Common myeloid progenitor, CD34-positive (primary cell): ENCODE data around the gene IGF1R.

Experiments used
- CTCF ChIA-PET: fragments of 350-600 bp; sonication (Branson Sonifier 250); formaldehyde crosslinking; loops from one replicate; lab custom pipeline; 2021; ENCODE audit warnings: antibody characterized with exemption; lab: Charles Lee
- POLR2A ChIA-PET: fragments of 350-600 bp; sonication (Branson Sonifier 250); formaldehyde crosslinking; loops from one replicate; lab custom pipeline; 2021; ENCODE audit warnings: antibody characterized with exemption; lab: Charles Lee
- DNase-seq, 3 donors: peaks; one replicate each; pipeline versions ENCODE4 v3.0.0 to v3.0.0-alpha.2; 2013
- H3K27ac ChIP-seq, 2 experiments: 1 replicate in 1 of 2; 2 replicates in 1 of 2; pipeline ENCODE4 v1.7.0; 2013; ENCODE audit warnings: inconsistent platforms in 2 of 2, low read length in 2 of 2, mild to moderate bottlenecking in 2 of 2, low read depth in 1 of 2, moderate library complexity in 1 of 2; ENCODE audit not compliant: severe bottlenecking in 2 of 2, insufficient read depth in 1 of 2, poor library complexity in 1 of 2
- H3K27me3 ChIP-seq, 5 experiments: replicated peaks in 2 of 5; 1 replicate in 3 of 5; 2 replicates in 2 of 5; pipeline versions ENCODE4 v1.6.1 to v1.7.0; 2013; ENCODE audit warnings: low read length in 4 of 5, mild to moderate bottlenecking in 2 of 5, moderate library complexity in 2 of 5, inconsistent platforms in 1 of 5; ENCODE audit not compliant: insufficient read depth in 5 of 5, control insufficient read depth in 4 of 5
- H3K36me3 ChIP-seq, 4 experiments: 1 replicate in 2 of 4; 2 replicates in 2 of 4; pipeline versions ENCODE4 v1.6.1 to v1.7.0; 2013; ENCODE audit warnings: low read length in 3 of 4, control low read depth in 1 of 4, mild to moderate bottlenecking in 1 of 4; ENCODE audit not compliant: control insufficient read depth in 4 of 4, insufficient read depth in 4 of 4
- H3K4me1 ChIP-seq, 4 experiments: 1 replicate in 3 of 4; 2 replicates in 1 of 4; pipeline versions ENCODE4 v1.6.1 to v1.7.1; 2013; ENCODE audit warnings: low read length in 3 of 4, mild to moderate bottlenecking in 3 of 4, control low read depth in 1 of 4, inconsistent platforms in 1 of 4, moderate library complexity in 1 of 4; ENCODE audit not compliant: control insufficient read depth in 4 of 4, insufficient read depth in 4 of 4; ENCODE audit errors: control extremely low read depth in 1 of 4
- H3K4me3 ChIP-seq, 7 experiments: 1 replicate in 4 of 7; 2 replicates in 3 of 7; pipeline versions ENCODE4 v1.5.1 to v1.7.0; 2013; ENCODE audit warnings: mild to moderate bottlenecking in 7 of 7, low read length in 6 of 7, moderate library complexity in 6 of 7, inconsistent platforms in 2 of 7, low read depth in 2 of 7, control low read depth in 1 of 7; ENCODE audit not compliant: insufficient read depth in 4 of 7, control insufficient read depth in 1 of 7; ENCODE audit errors: extremely low read depth in 1 of 7
- H3K9me3 ChIP-seq, 5 experiments: 1 replicate in 4 of 5; 2 replicates in 1 of 5; pipeline versions ENCODE4 v1.6.1 to v1.7.1; 2013; ENCODE audit warnings: low read length in 4 of 5, mild to moderate bottlenecking in 2 of 5, inconsistent platforms in 1 of 5, low read depth in 1 of 5, moderate library complexity in 1 of 5; ENCODE audit not compliant: control insufficient read depth in 4 of 5, insufficient read depth in 2 of 5; ENCODE audit errors: control extremely low read depth in 1 of 5
- WGBS: methylation state at CpG from one replicate; pipeline ENCODE4 v1.1.5; 2013; ENCODE audit not compliant: insufficient coverage; 5-methylcytosine and 5-hydroxymethylcytosine counted together

IGF1R gene

DNA sequence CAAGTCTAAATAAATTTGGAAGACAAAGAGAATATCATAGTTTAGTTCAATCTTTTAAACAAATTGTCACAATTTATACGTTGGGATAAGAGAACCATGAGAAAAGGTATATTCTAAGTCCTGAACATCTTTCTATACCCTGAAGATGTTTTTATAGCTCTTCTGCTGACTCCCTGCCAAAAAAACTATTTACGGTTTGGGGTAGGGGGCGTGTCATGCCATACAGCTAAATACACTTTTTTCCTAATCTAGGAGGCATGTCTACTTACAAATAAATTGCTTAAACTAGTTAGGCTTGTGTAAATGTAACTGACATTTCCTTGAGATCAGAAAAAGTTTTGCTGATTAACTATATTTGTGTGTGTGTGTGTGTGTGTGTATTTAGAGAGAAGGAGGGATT is 195.9 kb downstream of the IGF1R start:
- Histone ChIP-seq H3K27me3 (no peaks in the 10 kb centered on the region), H3K4me3 (no peak overlapping the region), H3K27ac (no peak overlapping the region), H3K36me3 (no peaks in the 10 kb centered on the region), H3K9me3 (no peaks in the 10 kb centered on the region), H3K4me1 (peaks cover 5 to 7% (median 6%) of the 10 kb centered on the region in 4 experiments)
- CTCF ChIA-PET, result interaction anchor here (0.7 kb wide), 1 partner anchor 11 kb away, joined by 3 read pairs; no protein-coding TSS in a partner anchor
- DNase-seq, result no peak
- WGBS, result no CpG with 5 or more reads among the region's 3 CpGs
- POLR2A ChIA-PET, result no interaction called here

DNA sequence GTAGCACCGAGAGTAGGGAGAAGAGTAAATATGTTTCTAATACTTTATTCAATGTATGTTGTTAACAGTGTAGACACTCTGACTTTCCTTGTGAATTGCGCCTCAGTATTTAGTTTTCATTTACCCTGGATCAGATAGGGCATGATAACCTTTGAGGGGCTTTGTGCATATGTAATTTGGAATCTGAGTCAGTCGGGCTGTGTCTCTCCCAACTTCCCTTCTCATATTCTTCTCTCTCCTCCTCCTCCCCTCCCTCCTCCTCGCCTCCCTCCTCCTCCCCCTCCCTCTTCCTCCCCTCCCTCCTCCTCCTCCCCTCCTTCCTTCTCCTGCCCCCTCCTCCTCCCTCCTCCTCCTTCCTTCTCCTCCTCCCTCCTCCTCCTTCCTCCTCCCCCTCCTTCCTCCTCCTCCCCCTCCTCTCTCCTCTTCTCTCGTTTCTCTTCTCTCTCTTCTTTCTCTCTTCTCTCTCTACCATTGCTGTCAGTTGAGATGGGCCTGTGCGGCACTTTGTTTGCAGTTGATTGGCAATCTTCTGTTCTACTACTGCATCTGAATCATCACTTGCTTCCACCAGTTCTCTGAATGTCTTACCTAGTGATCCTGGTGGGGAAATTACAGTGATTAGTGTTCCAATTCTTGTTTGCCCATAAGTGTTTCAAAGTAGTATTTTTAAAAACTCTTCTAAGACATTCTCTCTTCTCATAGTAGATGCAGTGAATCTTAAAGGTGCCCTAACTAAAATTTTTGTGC is 197.0 kb downstream of the IGF1R start:
- DNase-seq, result peak in 1 of 3 donors; percentile 17
- Histone ChIP-seq H3K4me1 (peaks cover 7 to 12% (median 8%) of the 10 kb centered on the region in 4 experiments), H3K9me3 (no peaks in the 10 kb centered on the region), H3K27ac (no peak overlapping the region), H3K27me3 (no peaks in the 10 kb centered on the region), H3K4me3 (no peak overlapping the region), H3K36me3 (no peaks in the 10 kb centered on the region)
- CTCF ChIA-PET, result interaction anchor here (1.3 to 2.5 kb wide), 3 partner anchors 46 to 198 kb away, joined by 4 to 9 read pairs (median 5); no protein-coding TSS in a partner anchor
- POLR2A ChIA-PET, result no interaction called here
- 29% methylated on average over 1 of the region's 6 CpGs for WGBS

GRCh38 chr15:98850961-98851572 is 202.7 kb downstream of the IGF1R start:
- peak overlapping the region in 4 of 7 experiments; percentile 73 to 91 (median 84) for H3K4me3 ChIP-seq
- no peaks in the 10 kb centered on the region for H3K27me3 ChIP-seq
- H3K27ac ChIP-seq, result no peak overlapping the region
- no peaks in the 10 kb centered on the region for H3K9me3 ChIP-seq
- H3K4me1 ChIP-seq, result peaks cover 12 to 36% (median 32%) of the 10 kb centered on the region in 4 experiments
- whole genome bisulfite sequencing, result 15% methylated on average over 15 of the region's 15 CpGs
- POLR2A ChIA-PET, result no interaction called here
- no peaks in the 10 kb centered on the region for H3K36me3 ChIP-seq
- CTCF ChIA-PET, result interaction anchor here (0.6 to 1.9 kb wide), 13 partner anchors 12 to 409 kb away, joined by 3 to 12 read pairs (median 3); no protein-coding TSS in a partner anchor
- DNase-seq, result peak; percentile 76 to 90 (median 89)

- ChIA-PET POLR2A (no interaction called here), CTCF (no interaction called here)
- H3K4me1 ChIP-seq, result peaks cover 13 to 43% (median 34%) of the 10 kb centered on the region in 4 experiments
These were observed 204.8 kb downstream of the IGF1R start for GRCh38 chr15:98853161-98853560.

DNA sequence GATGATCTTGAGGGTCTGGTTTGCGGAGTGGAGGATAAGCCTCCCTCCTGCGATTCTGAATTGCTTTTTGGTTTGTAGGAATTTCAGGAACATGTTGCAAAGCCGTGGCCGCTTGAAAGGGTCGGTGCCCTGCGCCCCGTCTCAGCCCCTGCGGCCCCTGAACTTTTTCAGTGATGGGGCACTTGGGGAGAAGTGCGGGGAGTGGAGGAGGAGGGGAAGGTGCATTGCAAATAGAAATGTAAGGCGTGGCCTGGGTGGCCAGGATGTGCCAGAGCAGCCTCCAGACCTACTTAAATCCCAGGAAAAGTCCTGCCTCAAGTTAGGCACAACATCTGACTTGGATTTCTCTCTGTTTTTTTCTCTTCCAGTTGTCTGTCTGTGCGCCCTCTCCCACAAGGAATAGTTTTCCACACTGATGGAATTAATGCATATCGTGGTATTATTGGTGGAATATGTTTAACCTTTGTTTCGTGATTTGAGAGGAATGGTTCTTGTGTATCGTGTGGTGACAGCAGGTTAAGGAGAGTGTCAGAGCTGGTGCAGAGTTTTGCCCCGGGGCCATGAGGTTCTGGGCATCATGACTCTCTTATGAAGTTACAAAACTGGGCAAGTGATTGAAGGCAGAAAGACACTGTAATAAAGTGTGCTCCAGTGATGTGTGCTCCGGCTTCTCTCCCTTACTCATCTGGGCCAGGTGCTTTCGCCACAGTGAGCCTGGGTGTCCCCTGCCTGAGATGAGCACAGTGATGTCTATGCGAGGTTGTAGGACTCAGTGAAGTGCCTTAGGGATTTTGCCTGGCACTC is 205.5 kb downstream of the IGF1R start:
- CTCF ChIA-PET, result interaction anchor here (3.0 to 3.3 kb wide), 2 partner anchors 27 to 335 kb away, joined by 8 to 12 read pairs; no protein-coding TSS in a partner anchor
- no peaks in the 10 kb centered on the region for H3K27me3 ChIP-seq
- no peak overlapping the region for H3K27ac ChIP-seq
- 84% methylated on average over 9 of the region's 18 CpGs for WGBS
- POLR2A ChIA-PET, result no interaction called here
- peaks cover 20 to 49% (median 40%) of the 10 kb centered on the region in 4 experiments for H3K4me1 ChIP-seq
- no peaks in the 10 kb centered on the region for H3K9me3 ChIP-seq
- H3K4me3 ChIP-seq, result peak overlapping the region in 5 of 7 experiments; percentile 73 to 91 (median 80)
- DNase-seq, result no peak
- no peaks in the 10 kb centered on the region for H3K36me3 ChIP-seq

More at GRCh38 chr15:98853161-98853560, 204.8 kb downstream of the IGF1R start:
- peak; percentile 92 to 97 (median 96) for DNase-seq
- H3K9me3 ChIP-seq, result no peaks in the 10 kb centered on the region
- peak overlapping the region in 1 of 2 experiments; percentile 76 for H3K27ac ChIP-seq
- 3% methylated on average over 8 of the region's 8 CpGs for WGBS
- H3K27me3 ChIP-seq, result no peaks in the 10 kb centered on the region
- no peaks in the 10 kb centered on the region for H3K36me3 ChIP-seq
- H3K4me3 ChIP-seq, result peak overlapping the region in 6 of 7 experiments; percentile 73 to 91 (median 84)

DNA sequence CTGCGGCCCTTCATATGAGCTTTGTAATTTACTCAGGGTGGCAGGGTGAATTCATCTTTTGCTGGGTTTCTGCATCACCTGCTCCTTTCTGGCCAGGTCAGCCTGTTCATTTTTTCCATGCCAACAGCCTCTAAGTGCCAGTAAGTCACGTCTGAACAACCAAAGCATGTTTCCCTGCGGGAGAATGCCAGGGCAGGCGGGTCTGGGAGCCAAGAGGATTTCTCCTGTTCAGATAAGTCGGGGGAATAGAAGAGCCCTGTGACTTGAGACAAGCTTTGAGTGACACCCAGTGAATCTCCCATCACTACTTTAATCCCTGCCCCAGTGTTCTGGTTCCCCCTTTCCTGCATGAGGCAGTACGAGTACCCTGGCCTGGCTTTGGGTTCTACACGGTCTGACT is 206.2 kb downstream of the IGF1R start:
- H3K27ac ChIP-seq, result no peak overlapping the region
- no peaks in the 10 kb centered on the region for H3K9me3 ChIP-seq
- DNase-seq, result no peak
- H3K36me3 ChIP-seq, result no peaks in the 10 kb centered on the region
- peaks cover 20 to 54% (median 41%) of the 10 kb centered on the region in 4 experiments for H3K4me1 ChIP-seq
- POLR2A ChIA-PET, result no interaction called here
- CTCF ChIA-PET, result interaction anchor here (3.0 to 3.3 kb wide), 2 partner anchors 26 to 335 kb away, joined by 8 to 12 read pairs; no protein-coding TSS in a partner anchor
- 92% methylated on average over 7 of the region's 7 CpGs for WGBS
- no peaks in the 10 kb centered on the region for H3K27me3 ChIP-seq
- H3K4me3 ChIP-seq, result no peak overlapping the region
